ENCODE results near the gene ZGRF1. TPM values are rescaled to one million over a fixed set of nuclear protein-coding genes. Genes with fewer than 3 reads are reported as not detected.

The ZGRF1 gene
- total and polyA plus RNA-seq, 11 donors, result 0.85 to 2.9 (median 1.6) TPM

DNA sequence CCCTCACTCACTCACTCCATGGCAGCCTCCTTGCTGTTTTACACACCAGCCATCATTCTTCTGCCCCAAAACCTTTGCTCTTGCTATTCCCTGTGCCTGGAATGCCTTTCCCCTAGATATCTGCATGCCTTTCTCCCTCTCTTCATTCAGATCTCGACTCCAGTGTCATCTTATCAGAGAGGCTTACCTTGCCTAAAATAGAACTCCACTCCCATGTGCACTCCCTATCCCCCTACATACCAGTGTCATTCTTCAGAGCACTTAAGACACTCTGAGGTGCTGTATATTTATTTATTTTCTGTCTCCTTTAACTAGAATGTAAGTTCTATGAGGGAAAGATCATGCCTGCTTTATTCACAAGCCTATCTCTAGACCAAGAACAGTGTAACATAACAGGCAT, 45.1 kb downstream of the ZGRF1 start:
- ATAC-seq (no peak), DNase-seq (no peak)
- H3K9me3 ChIP-seq, result peaks cover 0 to 9% (median 0%) of the 10 kb centered on the region in 12 donors
- no peak overlapping the region for H3K4me3 ChIP-seq
- no peak for TF ChIP-seq POLR2A (IDR thresholded peaks at IDR 0.05)
- TF ChIP-seq, protein P1, sequence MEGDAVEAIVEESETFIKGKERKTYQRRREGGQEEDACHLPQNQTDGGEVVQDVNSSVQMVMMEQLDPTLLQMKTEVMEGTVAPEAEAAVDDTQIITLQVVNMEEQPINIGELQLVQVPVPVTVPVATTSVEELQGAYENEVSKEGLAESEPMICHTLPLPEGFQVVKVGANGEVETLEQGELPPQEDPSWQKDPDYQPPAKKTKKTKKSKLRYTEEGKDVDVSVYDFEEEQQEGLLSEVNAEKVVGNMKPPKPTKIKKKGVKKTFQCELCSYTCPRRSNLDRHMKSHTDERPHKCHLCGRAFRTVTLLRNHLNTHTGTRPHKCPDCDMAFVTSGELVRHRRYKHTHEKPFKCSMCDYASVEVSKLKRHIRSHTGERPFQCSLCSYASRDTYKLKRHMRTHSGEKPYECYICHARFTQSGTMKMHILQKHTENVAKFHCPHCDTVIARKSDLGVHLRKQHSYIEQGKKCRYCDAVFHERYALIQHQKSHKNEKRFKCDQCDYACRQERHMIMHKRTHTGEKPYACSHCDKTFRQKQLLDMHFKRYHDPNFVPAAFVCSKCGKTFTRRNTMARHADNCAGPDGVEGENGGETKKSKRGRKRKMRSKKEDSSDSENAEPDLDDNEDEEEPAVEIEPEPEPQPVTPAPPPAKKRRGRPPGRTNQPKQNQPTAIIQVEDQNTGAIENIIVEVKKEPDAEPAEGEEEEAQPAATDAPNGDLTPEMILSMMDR (IDR thresholded peaks at IDR 0.05), result no peak
- H3K4me1 ChIP-seq, result no peaks in the 10 kb centered on the region
- intact Hi-C loops (cut with DNase I), result no loop called here
- H3K27ac ChIP-seq, result no peak overlapping the region
- no peaks in the 10 kb centered on the region for H3K27me3 ChIP-seq
- 22 to 29% (median 26%) methylated on average over 1 of the region's 1 CpG for WGBS, 4 donors
- H3K36me3 ChIP-seq, result no peaks in the 10 kb centered on the region

DNA sequence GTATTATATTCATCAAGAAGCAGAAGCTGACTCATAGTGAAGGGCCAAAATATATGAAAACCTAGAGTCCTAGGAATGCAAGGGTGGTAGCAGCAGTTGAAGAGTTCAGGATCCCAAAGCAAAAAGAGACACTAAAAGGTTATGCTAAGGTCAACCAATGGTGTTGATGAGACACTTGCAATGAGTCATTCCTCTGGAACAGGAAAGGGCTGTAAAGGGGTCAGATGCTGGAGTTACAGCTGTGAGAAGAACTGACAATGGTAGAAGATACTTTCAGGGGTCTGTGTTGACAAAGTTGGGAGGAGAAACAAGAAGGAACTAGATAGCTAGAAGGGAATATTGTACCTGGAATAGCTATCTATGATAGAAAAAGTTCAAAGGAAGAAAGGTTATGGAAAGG, 47.5 kb downstream of the ZGRF1 start:
- Histone ChIP-seq H3K27ac (no peak overlapping the region), H3K4me3 (no peak overlapping the region), H3K9me3 (peaks cover 0 to 9% (median 0%) of the 10 kb centered on the region in 12 donors), H3K36me3 (peaks cover 0 to 1% (median 0%) of the 10 kb centered on the region in 9 donors), H3K4me1 (no peaks in the 10 kb centered on the region), H3K27me3 (no peaks in the 10 kb centered on the region)
- DNase-seq (no peak), ATAC-seq (no peak)
- TF ChIP-seq POLR2A (IDR thresholded peaks at IDR 0.05), result no peak
- TF ChIP-seq, protein P1 (IDR thresholded peaks at IDR 0.05), result no peak
- intact Hi-C loops (cut with DNase I), result no loop called here

DNA sequence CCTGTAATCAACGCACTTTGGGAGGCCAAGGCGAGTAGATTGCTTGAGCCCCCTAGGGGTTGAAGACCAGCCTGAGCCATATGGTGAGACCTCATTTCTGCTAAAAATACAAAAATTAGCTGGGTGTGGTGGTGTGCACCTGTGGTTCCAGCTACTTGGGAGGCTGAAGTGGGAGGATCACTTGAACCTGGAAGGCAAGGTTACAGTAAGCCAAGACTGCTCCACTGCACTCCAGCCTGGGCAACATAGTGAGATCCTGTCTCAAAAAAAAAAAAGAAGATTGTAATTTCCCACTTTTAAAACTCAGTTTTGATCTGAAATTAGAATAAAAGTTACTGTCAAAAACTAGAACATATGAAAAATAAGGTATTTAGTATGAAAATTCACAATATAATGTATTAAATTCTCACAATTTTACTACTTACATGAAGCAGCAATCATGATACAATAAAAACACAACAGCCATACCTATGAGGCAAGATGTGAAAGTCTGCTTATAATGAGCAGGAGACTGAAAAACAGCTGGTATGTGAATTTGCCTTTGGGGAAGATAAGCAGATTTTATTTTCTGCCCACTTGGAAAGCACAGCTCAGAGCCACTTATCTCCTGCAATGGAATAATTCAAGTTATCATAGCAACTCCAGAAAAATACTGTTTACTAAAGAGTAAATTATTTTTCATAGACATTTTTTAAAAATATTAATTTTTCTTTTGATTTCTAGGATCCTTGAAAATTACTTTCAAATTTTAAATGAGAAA, 50.6 kb downstream of the ZGRF1 start:
- no peak for ATAC-seq
- Histone ChIP-seq H3K36me3 (peaks cover 0 to 18% (median 11%) of the 10 kb centered on the region in 9 donors), H3K4me3 (no peak overlapping the region), H3K27ac (no peak overlapping the region), H3K4me1 (no peaks in the 10 kb centered on the region), H3K27me3 (no peaks in the 10 kb centered on the region), H3K9me3 (no peaks in the 10 kb centered on the region)
- intact Hi-C loops (cut with DNase I), result no loop called here
- DNase-seq, result no peak
- TF ChIP-seq, protein P1 (IDR thresholded peaks at IDR 0.05), result no peak
- no peak for TF ChIP-seq POLR2A (IDR thresholded peaks at IDR 0.05)
- 96 to 98% (median 98%) methylated on average over 2 of the region's 2 CpGs for WGBS, 4 donors

DNA sequence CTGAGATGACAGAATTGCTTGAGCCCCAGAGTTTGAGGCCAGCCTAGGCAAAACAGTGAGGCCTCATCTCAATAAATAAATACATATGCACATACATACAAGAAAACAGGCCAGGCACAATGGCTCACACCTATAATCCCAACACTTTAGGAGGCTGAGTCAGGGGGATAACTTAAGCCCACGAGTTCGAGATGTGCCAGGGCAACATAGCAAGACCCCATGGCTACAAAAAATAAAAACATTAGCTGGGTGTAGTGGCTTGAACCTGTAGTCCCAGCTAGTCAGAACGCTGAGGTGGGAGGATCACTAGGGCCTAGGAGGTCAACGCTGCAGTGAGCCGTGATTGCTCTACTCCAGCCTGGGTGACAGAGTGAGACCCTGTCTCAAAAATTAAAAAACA, 69.2 kb downstream of the ZGRF1 start:
- Histone ChIP-seq H3K27me3 (no peaks in the 10 kb centered on the region), H3K36me3 (no peaks in the 10 kb centered on the region), H3K9me3 (peaks cover 0 to 5% (median 0%) of the 10 kb centered on the region in 12 donors), H3K4me3 (no peak overlapping the region), H3K4me1 (no peaks in the 10 kb centered on the region), H3K27ac (no peak overlapping the region)
- TF ChIP-seq, protein P1 (IDR thresholded peaks at IDR 0.05), result no peak
- TF ChIP-seq POLR2A (IDR thresholded peaks at IDR 0.05), result no peak
- ATAC-seq (no peak), DNase-seq (no peak)
- WGBS, 4 donors, result 97 to 100% (median 98%) methylated on average over 5 of the region's 5 CpGs
- intact Hi-C loops (cut with DNase I), result no loop called here
